ENCODE measurements around the gene SLC38A3.

Gene SLC38A3

DNA sequence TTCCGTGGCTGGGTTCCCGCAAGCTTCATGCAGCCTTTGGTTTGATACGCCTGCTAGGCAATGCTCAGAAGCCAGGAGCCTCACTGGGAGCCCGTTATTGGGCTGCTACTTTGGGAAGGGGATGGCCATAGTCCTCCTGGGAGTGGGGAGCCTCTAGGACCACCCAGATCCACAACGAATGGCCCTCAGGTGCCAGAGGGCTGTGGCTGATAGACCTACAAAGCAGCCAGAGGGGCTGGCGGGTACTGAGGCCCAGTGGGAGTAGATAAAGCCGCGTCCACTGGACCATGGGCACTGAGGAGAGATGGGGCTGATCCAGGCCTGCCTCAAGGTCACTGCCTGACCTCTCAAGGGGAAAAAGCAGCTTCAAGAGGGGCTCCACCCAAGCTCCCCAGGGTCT, 12.9 kb upstream of the SLC38A3 start:
- no peaks in the 10 kb centered on the region for H3K36me3 ChIP-seq (replicated peaks; ENCODE audit: low read depth, low read length)
- no peak overlapping the region for H3K9ac ChIP-seq (ENCODE audit: low read length)
- H3K79me2 ChIP-seq (ENCODE audit: low read length) = no peaks in the 10 kb centered on the region
- no peak overlapping the region for H3K4me3 ChIP-seq (ENCODE audit: low read length)
- no peaks in the 10 kb centered on the region for H3K4me1 ChIP-seq (ENCODE audit: low read length)
- no peak overlapping the region for H2AFZ ChIP-seq (ENCODE audit: low read depth, low read length)
- H4K20me1 ChIP-seq (ENCODE audit: insufficient read depth, low read length) = no peaks in the 10 kb centered on the region
- H3K4me2 ChIP-seq (ENCODE audit: low read length) = no peak overlapping the region
- no peak overlapping the region for H3K27ac ChIP-seq (ENCODE audit: low read length)
- no peak for TF ChIP-seq EZH2phosphoT487 (IDR thresholded peaks at IDR 0.05; ENCODE audit: low read depth)
- TF ChIP-seq, protein P1, sequence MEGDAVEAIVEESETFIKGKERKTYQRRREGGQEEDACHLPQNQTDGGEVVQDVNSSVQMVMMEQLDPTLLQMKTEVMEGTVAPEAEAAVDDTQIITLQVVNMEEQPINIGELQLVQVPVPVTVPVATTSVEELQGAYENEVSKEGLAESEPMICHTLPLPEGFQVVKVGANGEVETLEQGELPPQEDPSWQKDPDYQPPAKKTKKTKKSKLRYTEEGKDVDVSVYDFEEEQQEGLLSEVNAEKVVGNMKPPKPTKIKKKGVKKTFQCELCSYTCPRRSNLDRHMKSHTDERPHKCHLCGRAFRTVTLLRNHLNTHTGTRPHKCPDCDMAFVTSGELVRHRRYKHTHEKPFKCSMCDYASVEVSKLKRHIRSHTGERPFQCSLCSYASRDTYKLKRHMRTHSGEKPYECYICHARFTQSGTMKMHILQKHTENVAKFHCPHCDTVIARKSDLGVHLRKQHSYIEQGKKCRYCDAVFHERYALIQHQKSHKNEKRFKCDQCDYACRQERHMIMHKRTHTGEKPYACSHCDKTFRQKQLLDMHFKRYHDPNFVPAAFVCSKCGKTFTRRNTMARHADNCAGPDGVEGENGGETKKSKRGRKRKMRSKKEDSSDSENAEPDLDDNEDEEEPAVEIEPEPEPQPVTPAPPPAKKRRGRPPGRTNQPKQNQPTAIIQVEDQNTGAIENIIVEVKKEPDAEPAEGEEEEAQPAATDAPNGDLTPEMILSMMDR (IDR thresholded peaks at IDR 0.05; ENCODE audit: low read depth, low read length) = no peak
- no peaks in the 10 kb centered on the region for H3K27me3 ChIP-seq (ENCODE audit: low read depth, low read length)
- H3K9me3 ChIP-seq (ENCODE audit: insufficient read depth, low read length) = no peaks in the 10 kb centered on the region

DNA sequence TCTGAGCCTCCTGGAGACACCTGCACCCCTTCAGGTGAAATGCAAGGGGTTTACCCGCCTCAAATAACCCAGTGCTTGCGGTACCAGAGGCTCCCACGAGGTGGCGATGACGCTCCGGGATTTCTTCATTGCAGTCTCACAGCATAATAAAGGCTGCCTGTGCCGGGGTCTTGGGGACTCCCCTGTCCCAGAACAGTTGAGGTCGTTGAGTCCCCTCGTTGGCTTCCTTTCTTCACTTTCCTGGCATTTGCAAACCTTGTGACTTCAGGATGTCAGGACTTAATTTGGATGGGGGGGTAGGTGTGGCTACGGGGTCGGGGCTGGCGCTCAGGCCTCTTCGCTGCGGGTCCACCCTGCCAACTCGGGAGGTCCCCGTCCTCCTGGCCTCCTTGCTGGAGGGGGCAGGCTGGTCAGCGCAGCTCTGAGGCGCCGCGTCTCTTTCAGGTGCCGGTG, 12.4 kb upstream of the SLC38A3 start:
- Histone ChIP-seq H2AFZ (ENCODE audit: low read depth, low read length) (no peak overlapping the region), H4K20me1 (ENCODE audit: insufficient read depth, low read length) (no peaks in the 10 kb centered on the region), H3K9ac (ENCODE audit: low read length) (no peak overlapping the region), H3K27ac (ENCODE audit: low read length) (no peak overlapping the region), H3K9me3 (ENCODE audit: insufficient read depth, low read length) (no peaks in the 10 kb centered on the region), H3K4me1 (ENCODE audit: low read length) (no peaks in the 10 kb centered on the region), H3K36me3 (replicated peaks; ENCODE audit: low read depth, low read length) (no peaks in the 10 kb centered on the region), H3K4me2 (ENCODE audit: low read length) (no peak overlapping the region; the same call in 1 of the 2 replicates), H3K4me3 (ENCODE audit: low read length) (no peak overlapping the region), H3K27me3 (ENCODE audit: low read depth, low read length) (no peaks in the 10 kb centered on the region), H3K79me2 (ENCODE audit: low read length) (no peaks in the 10 kb centered on the region)
- TF ChIP-seq, protein P1 (IDR thresholded peaks at IDR 0.05; ENCODE audit: low read depth, low read length) = peak; percentile 98
- TF ChIP-seq EZH2phosphoT487 (IDR thresholded peaks at IDR 0.05; ENCODE audit: low read depth) = no peak

DNA sequence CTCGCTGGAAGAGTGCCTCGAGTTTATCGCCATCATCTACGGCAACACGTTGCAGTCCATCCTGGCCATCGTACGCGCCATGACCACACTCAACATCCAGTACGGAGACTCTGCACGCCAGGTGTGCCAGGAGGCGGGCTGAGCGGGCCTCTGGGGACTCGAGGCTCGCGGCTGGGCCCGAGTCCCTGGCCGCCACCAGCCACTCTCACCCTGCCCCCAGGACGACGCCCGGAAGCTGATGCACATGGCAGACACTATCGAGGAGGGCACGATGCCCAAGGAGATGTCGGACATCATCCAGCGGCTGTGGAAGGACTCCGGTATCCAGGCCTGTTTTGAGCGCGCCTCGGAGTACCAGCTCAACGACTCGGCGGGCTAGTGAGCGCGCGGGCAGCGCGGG, 11.8 kb upstream of the SLC38A3 start:
- Histone ChIP-seq H4K20me1 (ENCODE audit: insufficient read depth, low read length) (no peaks in the 10 kb centered on the region), H3K27ac (ENCODE audit: low read length) (no peak overlapping the region), H3K4me3 (ENCODE audit: low read length) (no peak overlapping the region), H3K36me3 (replicated peaks; ENCODE audit: low read depth, low read length) (no peaks in the 10 kb centered on the region), H3K9me3 (ENCODE audit: insufficient read depth, low read length) (no peaks in the 10 kb centered on the region), H3K27me3 (ENCODE audit: low read depth, low read length) (no peaks in the 10 kb centered on the region), H3K9ac (ENCODE audit: low read length) (no peak overlapping the region), H3K4me2 (ENCODE audit: low read length) (no peak overlapping the region), H2AFZ (ENCODE audit: low read depth, low read length) (no peak overlapping the region), H3K79me2 (ENCODE audit: low read length) (no peaks in the 10 kb centered on the region), H3K4me1 (ENCODE audit: low read length) (no peaks in the 10 kb centered on the region)
- TF ChIP-seq, protein P1 (IDR thresholded peaks at IDR 0.05; ENCODE audit: low read depth, low read length) = no peak
- no peak for TF ChIP-seq EZH2phosphoT487 (IDR thresholded peaks at IDR 0.05; ENCODE audit: low read depth)

DNA sequence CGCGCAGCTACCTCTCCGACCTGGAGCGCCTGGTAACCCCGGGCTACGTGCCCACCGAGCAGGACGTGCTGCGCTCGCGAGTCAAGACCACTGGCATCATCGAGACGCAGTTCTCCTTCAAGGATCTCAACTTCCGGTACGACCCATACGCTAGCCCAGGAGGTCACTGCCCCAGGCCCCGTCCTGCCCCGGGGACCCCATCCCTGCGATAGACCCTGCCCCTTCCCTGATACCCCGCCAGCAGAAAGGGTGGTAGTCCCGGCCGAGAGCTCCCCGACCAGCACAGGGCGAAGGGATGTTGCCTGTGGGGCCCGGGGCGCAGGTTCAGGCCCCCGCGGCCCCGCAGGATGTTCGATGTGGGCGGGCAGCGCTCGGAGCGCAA, 11.3 kb upstream of the SLC38A3 start:
- no peaks in the 10 kb centered on the region for H3K79me2 ChIP-seq (ENCODE audit: low read length)
- no peaks in the 10 kb centered on the region for H3K36me3 ChIP-seq (replicated peaks; ENCODE audit: low read depth, low read length)
- no peak overlapping the region for H2AFZ ChIP-seq (ENCODE audit: low read depth, low read length)
- H3K4me1 ChIP-seq (ENCODE audit: low read length) = no peaks in the 10 kb centered on the region
- TF ChIP-seq, protein P1 (IDR thresholded peaks at IDR 0.05; ENCODE audit: low read depth, low read length) = no peak
- no peak for TF ChIP-seq EZH2phosphoT487 (IDR thresholded peaks at IDR 0.05; ENCODE audit: low read depth)
- H3K4me3 ChIP-seq (ENCODE audit: low read length) = no peak overlapping the region
- H3K27ac ChIP-seq (ENCODE audit: low read length) = no peak overlapping the region
- H3K9ac ChIP-seq (ENCODE audit: low read length) = no peak overlapping the region
- no peaks in the 10 kb centered on the region for H4K20me1 ChIP-seq (ENCODE audit: insufficient read depth, low read length)
- H3K4me2 ChIP-seq (ENCODE audit: low read length) = no peak overlapping the region
- H3K27me3 ChIP-seq (ENCODE audit: low read depth, low read length) = no peaks in the 10 kb centered on the region
- no peaks in the 10 kb centered on the region for H3K9me3 ChIP-seq (ENCODE audit: insufficient read depth, low read length)

All from OCI-LY3 (cell line).